MM.1S (cell line): ENCODE data around the gene TMEM131.

Source experiments
- EZH2 ChIP-seq: fragments of 300-600 bp; sonication (generic); optimal IDR thresholded peaks from 2 replicates; pipeline ENCODE3; 2017; ENCODE audit warnings: low read depth, mild to moderate bottlenecking, antibody characterized with exemption, low read length, mixed read lengths
- TF ChIP-seq, protein P1 (sequence below): fragments of 300-600 bp; sonication (generic); IDR thresholded peaks from 2 replicates; pipeline ENCODE4 v1.5.1; 2016; ENCODE audit warnings: antibody characterized with exemption, low read length, mixed read lengths

DNA sequence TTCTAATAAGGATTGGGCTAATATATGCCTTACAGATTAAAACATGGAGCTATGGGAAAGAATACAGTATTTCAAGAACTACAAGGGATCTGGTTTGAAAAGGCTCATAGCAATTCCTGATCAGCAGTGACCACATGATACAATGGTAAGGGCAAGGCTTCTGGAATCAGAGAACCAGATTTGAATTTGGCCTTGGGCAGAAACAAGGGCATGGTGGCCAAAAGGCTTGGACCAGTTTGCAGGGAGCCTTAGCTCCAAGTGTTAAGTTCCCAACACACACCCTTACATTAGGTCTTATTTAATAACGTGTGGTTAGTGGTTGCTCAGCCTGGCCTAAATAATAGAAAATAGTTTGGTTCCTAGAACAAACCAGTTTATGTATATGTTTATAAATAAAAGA lies 194.7 kb downstream of the TMEM131 start:
- no peak for TF ChIP-seq EZH2
- TF ChIP-seq, protein P1, sequence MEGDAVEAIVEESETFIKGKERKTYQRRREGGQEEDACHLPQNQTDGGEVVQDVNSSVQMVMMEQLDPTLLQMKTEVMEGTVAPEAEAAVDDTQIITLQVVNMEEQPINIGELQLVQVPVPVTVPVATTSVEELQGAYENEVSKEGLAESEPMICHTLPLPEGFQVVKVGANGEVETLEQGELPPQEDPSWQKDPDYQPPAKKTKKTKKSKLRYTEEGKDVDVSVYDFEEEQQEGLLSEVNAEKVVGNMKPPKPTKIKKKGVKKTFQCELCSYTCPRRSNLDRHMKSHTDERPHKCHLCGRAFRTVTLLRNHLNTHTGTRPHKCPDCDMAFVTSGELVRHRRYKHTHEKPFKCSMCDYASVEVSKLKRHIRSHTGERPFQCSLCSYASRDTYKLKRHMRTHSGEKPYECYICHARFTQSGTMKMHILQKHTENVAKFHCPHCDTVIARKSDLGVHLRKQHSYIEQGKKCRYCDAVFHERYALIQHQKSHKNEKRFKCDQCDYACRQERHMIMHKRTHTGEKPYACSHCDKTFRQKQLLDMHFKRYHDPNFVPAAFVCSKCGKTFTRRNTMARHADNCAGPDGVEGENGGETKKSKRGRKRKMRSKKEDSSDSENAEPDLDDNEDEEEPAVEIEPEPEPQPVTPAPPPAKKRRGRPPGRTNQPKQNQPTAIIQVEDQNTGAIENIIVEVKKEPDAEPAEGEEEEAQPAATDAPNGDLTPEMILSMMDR = no peak
